Measurements from ENCODE around the gene ANAPC16. TPM values are rescaled to one million over a fixed set of nuclear protein-coding genes. Genes with fewer than 3 reads are reported as not detected.
"Not testable (repeated sequence)": the region's sequence is repeated elsewhere in the genome, so short reads cannot be mapped to it uniquely, and the experiment has no call there.

The ANAPC16 gene
- polyA plus RNA-seq, 4 donors: 112 to 176 (median 141) TPM

- Histone ChIP-seq H3K9me3 (ENCODE audit: control insufficient read depth in 2 of 2, insufficient read depth in 1 of 2, low read depth in 1 of 2, low read length in 1 of 2) (no peaks in the 10 kb centered on the region), H3K36me3 (ENCODE audit: control insufficient read depth in 3 of 3, insufficient read depth in 2 of 3, low read depth in 1 of 3, low read length in 3 of 3) (peaks cover 0 to 24% (median 6%) of the 10 kb centered on the region in 3 donors), H3K27ac (ENCODE audit: low read depth in 1 of 3, low read length in 2 of 3) (peak overlapping the region in 2 of 3 donors; percentile 87 to 99), H3K4me1 (ENCODE audit: control insufficient read depth in 3 of 3, insufficient read depth in 2 of 3, low read depth in 1 of 3, low read length in 2 of 3) (peaks cover 2 to 48% (median 5%) of the 10 kb centered on the region in 3 donors), H3K4me3 (ENCODE audit: low read depth in 1 of 3, low read length in 3 of 3) (peak overlapping the region in 1 of 3 donors; percentile 91), H3K27me3 (ENCODE audit: control insufficient read depth in 3 of 3, insufficient read depth in 3 of 3, low read length in 3 of 3) (no peaks in the 10 kb centered on the region)
- FAIRE-seq (no peak), DNase-seq (peak; percentile 52 to 63)
- WGBS, 3 donors: 32 to 61% (median 42%) methylated on average over 6 of the region's 6 CpGs
Measured at GRCh38 chr10:72276421-72277339, 60.9 kb downstream of the ANAPC16 start.

GRCh38 chr10:72277340-72277995 lies 61.7 kb downstream of the ANAPC16 start:
- Histone ChIP-seq H3K4me3 (ENCODE audit: low read depth in 1 of 3, low read length in 3 of 3) (no peak overlapping the region), H3K4me1 (ENCODE audit: control insufficient read depth in 3 of 3, insufficient read depth in 2 of 3, low read depth in 1 of 3, low read length in 2 of 3) (peaks cover under 1 to 46% (median 2%) of the 10 kb centered on the region in 3 donors), H3K27me3 (ENCODE audit: control insufficient read depth in 3 of 3, insufficient read depth in 3 of 3, low read length in 3 of 3) (no peaks in the 10 kb centered on the region), H3K36me3 (ENCODE audit: control insufficient read depth in 3 of 3, insufficient read depth in 2 of 3, low read depth in 1 of 3, low read length in 3 of 3) (peaks cover 0 to 24% (median 6%) of the 10 kb centered on the region in 3 donors), H3K9me3 (ENCODE audit: control insufficient read depth in 2 of 2, insufficient read depth in 1 of 2, low read depth in 1 of 2, low read length in 1 of 2) (no peaks in the 10 kb centered on the region), H3K27ac (ENCODE audit: low read depth in 1 of 3, low read length in 2 of 3) (peak overlapping the region in 2 of 3 donors; percentile 87 to 99)
- 69 to 79% (median 72%) methylated on average over 5 of the region's 5 CpGs for WGBS, 3 donors
- FAIRE-seq (no peak), DNase-seq (no peak)

GRCh38 chr10:72277996-72278667 lies 62.3 kb downstream of the ANAPC16 start:
- H3K4me1 ChIP-seq (ENCODE audit: control insufficient read depth in 3 of 3, insufficient read depth in 2 of 3, low read depth in 1 of 3, low read length in 2 of 3): peaks cover 0 to 43% (median 2%) of the 10 kb centered on the region in 3 donors
- no peaks in the 10 kb centered on the region for H3K9me3 ChIP-seq (ENCODE audit: control insufficient read depth in 2 of 2, insufficient read depth in 1 of 2, low read depth in 1 of 2, low read length in 1 of 2)
- 64 to 79% (median 67%) methylated on average over 3 of the region's 3 CpGs for WGBS, 3 donors
- FAIRE-seq: no peak
- H3K36me3 ChIP-seq (ENCODE audit: control insufficient read depth in 3 of 3, insufficient read depth in 2 of 3, low read depth in 1 of 3, low read length in 3 of 3): peaks cover 0 to 24% (median 6%) of the 10 kb centered on the region in 3 donors
- peak; percentile 34 to 87 for DNase-seq
- H3K4me3 ChIP-seq (ENCODE audit: low read depth in 1 of 3, low read length in 3 of 3): no peak overlapping the region
- H3K27me3 ChIP-seq (ENCODE audit: control insufficient read depth in 3 of 3, insufficient read depth in 3 of 3, low read length in 3 of 3): no peaks in the 10 kb centered on the region
- peak overlapping the region in 2 of 3 donors; percentile 16 to 87 for H3K27ac ChIP-seq (ENCODE audit: low read depth in 1 of 3, low read length in 2 of 3)

- Histone ChIP-seq H3K4me3 (ENCODE audit: low read depth in 1 of 3, low read length in 3 of 3) (no peak overlapping the region), H3K36me3 (ENCODE audit: control insufficient read depth in 3 of 3, insufficient read depth in 2 of 3, low read depth in 1 of 3, low read length in 3 of 3) (peaks cover 0 to 24% (median 6%) of the 10 kb centered on the region in 3 donors), H3K27ac (ENCODE audit: low read depth in 1 of 3, low read length in 2 of 3) (peak overlapping the region in 1 of 3 donors; percentile 87), H3K27me3 (ENCODE audit: control insufficient read depth in 3 of 3, insufficient read depth in 3 of 3, low read length in 3 of 3) (no peaks in the 10 kb centered on the region), H3K9me3 (ENCODE audit: control insufficient read depth in 2 of 2, insufficient read depth in 1 of 2, low read depth in 1 of 2, low read length in 1 of 2) (no peaks in the 10 kb centered on the region), H3K4me1 (ENCODE audit: control insufficient read depth in 3 of 3, insufficient read depth in 2 of 3, low read depth in 1 of 3, low read length in 2 of 3) (peaks cover 0 to 43% (median 2%) of the 10 kb centered on the region in 3 donors)
- FAIRE-seq: no peak
- WGBS, 3 donors: 75 to 85% (median 78%) methylated on average over 5 of the region's 5 CpGs
- DNase-seq: no peak
Measured at GRCh38 chr10:72278668-72279393, 63.0 kb downstream of the ANAPC16 start.

GRCh38 chr10:72279587-72279986 lies 63.8 kb downstream of the ANAPC16 start:
- not testable (repeated sequence) for DNase-seq; H3K27me3 ChIP-seq (ENCODE audit: control insufficient read depth in 3 of 3, insufficient read depth in 3 of 3, low read length in 3 of 3); H3K4me3 ChIP-seq (ENCODE audit: low read depth in 1 of 3, low read length in 3 of 3); H3K9me3 ChIP-seq (ENCODE audit: control insufficient read depth in 2 of 2, insufficient read depth in 1 of 2, low read depth in 1 of 2, low read length in 1 of 2); H3K27ac ChIP-seq (ENCODE audit: low read depth in 1 of 3, low read length in 2 of 3); FAIRE-seq
- H3K4me1 ChIP-seq (ENCODE audit: control insufficient read depth in 3 of 3, insufficient read depth in 2 of 3, low read depth in 1 of 3, low read length in 2 of 3): peaks cover 0 to 42% (median 2%) of the 10 kb centered on the region in 3 donors
- peaks cover 0 to 23% (median 6%) of the 10 kb centered on the region in 3 donors for H3K36me3 ChIP-seq (ENCODE audit: control insufficient read depth in 3 of 3, insufficient read depth in 2 of 3, low read depth in 1 of 3, low read length in 3 of 3)
- 91 to 96% (median 94%) methylated on average over 7 of the region's 7 CpGs for WGBS, 3 donors

GRCh38 chr10:72283131-72283530 lies 67.3 kb downstream of the ANAPC16 start:
- Histone ChIP-seq H3K27ac (ENCODE audit: low read depth in 1 of 3, low read length in 2 of 3) (no peak overlapping the region), H3K9me3 (ENCODE audit: control insufficient read depth in 2 of 2, insufficient read depth in 1 of 2, low read depth in 1 of 2, low read length in 1 of 2) (no peaks in the 10 kb centered on the region), H3K36me3 (ENCODE audit: control insufficient read depth in 3 of 3, insufficient read depth in 2 of 3, low read depth in 1 of 3, low read length in 3 of 3) (no peaks in the 10 kb centered on the region), H3K4me1 (ENCODE audit: control insufficient read depth in 3 of 3, insufficient read depth in 2 of 3, low read depth in 1 of 3, low read length in 2 of 3) (peaks cover 0 to 7% (median 5%) of the 10 kb centered on the region in 3 donors), H3K27me3 (ENCODE audit: control insufficient read depth in 3 of 3, insufficient read depth in 3 of 3, low read length in 3 of 3) (no peaks in the 10 kb centered on the region), H3K4me3 (ENCODE audit: low read depth in 1 of 3, low read length in 3 of 3) (no peak overlapping the region)
- DNase-seq (no peak), FAIRE-seq (no peak)
- 85 to 92% (median 92%) methylated on average over 3 of the region's 3 CpGs for WGBS, 3 donors
